GM12875 (cell line): ENCODE results near the gene ELL2.

Experiments
- H3K4me3 ChIP-seq: one replicate; pipeline ENCODE4 v1.5.1; 2011; ENCODE audit warnings: low read depth, low read length, control low read depth
- TF ChIP-seq, protein P1 (sequence below): IDR thresholded peaks from 2 replicates; pipeline ENCODE4 v1.5.1; 2011; ENCODE audit warnings: low read depth, mild to moderate bottlenecking, control low read depth, inconsistent platforms, low read length, moderate library complexity, borderline replicate concordance; ENCODE audit not compliant: insufficient read depth

ELL2 gene

GRCh38 chr5:95970359-95970704 is 8.7 kb upstream of the ELL2 start:
- no peak overlapping the region for H3K4me3 ChIP-seq
- TF ChIP-seq, protein P1, sequence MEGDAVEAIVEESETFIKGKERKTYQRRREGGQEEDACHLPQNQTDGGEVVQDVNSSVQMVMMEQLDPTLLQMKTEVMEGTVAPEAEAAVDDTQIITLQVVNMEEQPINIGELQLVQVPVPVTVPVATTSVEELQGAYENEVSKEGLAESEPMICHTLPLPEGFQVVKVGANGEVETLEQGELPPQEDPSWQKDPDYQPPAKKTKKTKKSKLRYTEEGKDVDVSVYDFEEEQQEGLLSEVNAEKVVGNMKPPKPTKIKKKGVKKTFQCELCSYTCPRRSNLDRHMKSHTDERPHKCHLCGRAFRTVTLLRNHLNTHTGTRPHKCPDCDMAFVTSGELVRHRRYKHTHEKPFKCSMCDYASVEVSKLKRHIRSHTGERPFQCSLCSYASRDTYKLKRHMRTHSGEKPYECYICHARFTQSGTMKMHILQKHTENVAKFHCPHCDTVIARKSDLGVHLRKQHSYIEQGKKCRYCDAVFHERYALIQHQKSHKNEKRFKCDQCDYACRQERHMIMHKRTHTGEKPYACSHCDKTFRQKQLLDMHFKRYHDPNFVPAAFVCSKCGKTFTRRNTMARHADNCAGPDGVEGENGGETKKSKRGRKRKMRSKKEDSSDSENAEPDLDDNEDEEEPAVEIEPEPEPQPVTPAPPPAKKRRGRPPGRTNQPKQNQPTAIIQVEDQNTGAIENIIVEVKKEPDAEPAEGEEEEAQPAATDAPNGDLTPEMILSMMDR, result no peak

- TF ChIP-seq, protein P1, result no peak
- H3K4me3 ChIP-seq, result no peak overlapping the region
Measured at GRCh38 chr5:95969651-95970358, 8.2 kb upstream of the ELL2 start.

DNA sequence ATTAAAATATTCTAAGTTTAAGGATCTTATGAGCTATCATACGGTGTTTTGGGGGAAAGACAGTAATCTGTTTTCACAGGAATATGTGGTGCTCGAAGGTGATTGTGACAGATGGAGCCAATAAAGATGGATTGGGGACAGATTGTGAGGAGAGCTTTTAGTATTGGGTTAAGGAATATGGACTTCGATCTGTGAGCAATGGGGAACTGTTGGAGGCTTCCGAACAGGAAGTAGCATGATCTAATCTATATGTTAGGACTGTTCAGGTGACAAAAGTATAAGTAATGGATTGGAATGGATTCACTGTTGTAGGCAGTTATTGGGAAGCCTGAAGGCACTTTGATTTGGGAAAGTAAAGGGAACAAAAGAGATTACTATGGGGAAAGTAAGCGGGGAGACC is 7.4 kb upstream of the ELL2 start:
- H3K4me3 ChIP-seq, result no peak overlapping the region
- TF ChIP-seq, protein P1, result no peak

DNA sequence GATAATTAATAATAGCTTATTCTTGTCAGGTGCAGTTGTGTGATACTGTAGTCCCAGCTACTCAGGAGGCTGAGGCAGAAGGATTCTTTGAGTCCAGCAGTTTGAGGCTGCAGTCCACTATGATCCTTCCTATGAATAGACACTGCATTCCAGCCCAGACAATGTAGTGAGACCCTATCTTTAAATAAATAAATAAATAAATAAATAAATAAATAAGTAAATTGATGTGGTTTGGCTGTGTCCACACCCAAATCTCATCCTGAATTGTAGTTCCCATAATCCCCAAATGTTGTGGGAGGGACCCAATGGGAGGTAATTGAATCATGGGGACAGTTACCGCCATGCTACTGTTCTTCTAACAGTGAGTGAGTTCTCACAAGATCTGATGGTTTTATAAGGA is 5.6 kb upstream of the ELL2 start:
- no peak overlapping the region for H3K4me3 ChIP-seq
- TF ChIP-seq, protein P1, result no peak

GRCh38 chr5:95966005-95966404 is 4.4 kb upstream of the ELL2 start:
- TF ChIP-seq, protein P1, result no peak
- no peak overlapping the region for H3K4me3 ChIP-seq

- H3K4me3 ChIP-seq, result no peak overlapping the region
- TF ChIP-seq, protein P1, result no peak
Measured at GRCh38 chr5:95963650-95964410, 2.2 kb upstream of the ELL2 start.

GRCh38 chr5:95962785-95963184 is 1.1 kb upstream of the ELL2 start:
- TF ChIP-seq, protein P1, result no peak
- H3K4me3 ChIP-seq, result peak overlapping the region; percentile 94
